Measurements from ENCODE around the gene SLAMF1.
"Not testable (repeated sequence)": the region's sequence is repeated elsewhere in the genome, so short reads cannot be mapped to it uniquely, and the experiment has no call there.

SLAMF1 gene

GRCh38 chr1:160639652-160640051 lies 7.2 kb downstream of the SLAMF1 start:
- DNase-seq: no peak

DNA sequence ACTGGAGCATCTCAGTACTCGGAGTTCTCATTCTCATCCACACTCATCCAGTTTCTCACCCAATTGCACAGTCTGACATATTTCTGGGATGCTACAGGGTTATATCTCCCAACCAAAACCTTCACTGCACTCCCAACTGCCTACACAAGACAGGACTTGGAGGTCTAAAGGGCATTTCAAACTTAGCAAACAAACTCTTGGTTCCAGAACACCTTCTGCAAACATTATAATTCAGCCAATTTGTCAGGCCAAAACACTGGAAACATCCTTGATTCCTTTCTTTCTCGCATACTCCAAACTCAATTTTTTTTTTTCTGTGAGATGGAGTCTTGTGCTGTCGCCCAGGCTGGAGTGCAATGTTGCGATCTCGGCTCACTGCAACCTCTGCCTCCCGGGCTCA lies 7.9 kb downstream of the SLAMF1 start:
- DNase-seq: no peak

DNA sequence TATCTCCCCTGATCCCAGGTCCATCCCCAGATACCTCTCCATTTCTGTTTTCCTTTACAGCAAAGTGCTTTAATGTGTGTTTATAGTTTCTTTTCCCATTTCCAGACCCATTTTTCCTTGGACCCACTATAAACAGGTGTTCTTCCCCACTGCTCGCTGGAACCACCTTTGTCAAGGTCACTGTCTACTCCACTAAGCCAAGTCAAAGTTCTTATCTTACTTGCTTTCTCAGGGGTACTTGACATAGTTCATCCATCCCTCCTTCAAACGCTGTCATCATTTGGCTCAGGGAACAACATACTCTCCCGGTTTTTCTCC lies 8.3 kb downstream of the SLAMF1 start:
- DNase-seq: no peak

DNA sequence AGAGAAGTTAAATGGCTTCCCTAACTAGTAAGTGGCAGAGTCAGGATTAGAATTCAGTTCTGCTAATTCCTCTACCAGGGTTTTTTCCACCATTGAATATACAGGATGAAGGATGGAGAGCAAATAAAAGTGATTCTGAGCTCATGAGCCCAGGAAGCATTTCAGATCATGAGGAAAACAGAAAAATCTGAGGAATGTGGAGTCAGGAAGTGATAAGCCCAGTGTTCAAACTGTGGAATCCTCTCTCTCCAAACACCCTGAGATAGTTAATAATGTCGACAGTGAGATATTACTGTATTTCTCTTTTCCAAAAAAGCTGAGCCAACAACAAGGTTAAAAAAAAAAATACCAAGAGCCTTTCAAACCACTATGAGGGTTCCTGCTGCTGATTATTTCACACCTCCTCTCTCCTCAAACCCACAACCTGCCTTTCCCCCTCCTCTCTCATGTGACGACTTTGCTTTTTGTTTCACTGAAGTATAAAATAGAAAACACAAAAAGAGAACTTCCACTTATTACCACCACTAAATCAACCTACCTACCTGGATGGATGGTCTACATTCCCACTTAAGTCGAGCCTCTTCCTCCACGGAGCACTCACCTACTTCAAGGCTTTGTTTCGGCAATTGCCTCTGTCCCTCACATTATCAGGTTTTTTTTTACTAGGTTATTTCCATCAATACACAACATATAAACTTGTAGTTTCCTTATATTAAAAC lies 8.9 kb downstream of the SLAMF1 start:
- no peak for DNase-seq

DNA sequence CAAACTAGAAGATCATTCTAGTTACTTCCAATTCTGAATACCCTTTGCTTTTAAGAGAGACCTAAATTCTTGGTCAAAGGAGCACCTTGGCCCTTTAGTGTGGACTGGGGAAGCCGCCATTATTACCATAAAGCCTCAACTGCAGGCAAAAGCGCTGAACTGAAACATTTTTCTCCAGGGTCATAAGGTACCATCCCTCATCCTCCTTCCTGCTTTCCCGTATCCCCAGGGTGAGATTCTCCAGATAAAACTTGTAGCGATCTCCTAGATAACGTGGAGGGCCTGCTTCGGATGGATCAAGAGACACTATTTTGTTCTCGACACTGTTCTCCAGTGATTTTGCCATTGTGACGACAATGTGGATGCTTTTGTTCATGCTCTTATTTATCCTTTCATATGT lies 9.8 kb downstream of the SLAMF1 start:
- no peak for DNase-seq

DNA sequence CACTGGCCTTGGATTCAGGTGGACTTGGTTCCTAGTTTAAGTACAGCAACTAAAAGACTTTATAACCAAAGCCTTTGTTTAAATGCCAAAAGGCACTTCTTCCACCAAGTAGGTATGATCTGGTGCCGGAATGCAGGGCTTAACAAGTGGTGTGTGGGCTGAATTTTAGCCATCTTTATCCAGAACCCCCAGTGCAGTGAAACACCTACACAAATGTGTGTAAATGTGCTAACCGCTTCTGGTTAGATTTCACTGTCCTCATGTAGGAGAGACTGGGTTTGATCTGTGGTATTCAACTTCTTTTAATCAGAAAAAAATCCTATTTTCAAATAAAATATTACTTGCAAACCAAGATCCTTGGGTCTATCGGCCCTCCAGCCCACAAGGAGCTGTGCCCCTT lies 10.3 kb downstream of the SLAMF1 start:
- DNase-seq: no peak

DNA sequence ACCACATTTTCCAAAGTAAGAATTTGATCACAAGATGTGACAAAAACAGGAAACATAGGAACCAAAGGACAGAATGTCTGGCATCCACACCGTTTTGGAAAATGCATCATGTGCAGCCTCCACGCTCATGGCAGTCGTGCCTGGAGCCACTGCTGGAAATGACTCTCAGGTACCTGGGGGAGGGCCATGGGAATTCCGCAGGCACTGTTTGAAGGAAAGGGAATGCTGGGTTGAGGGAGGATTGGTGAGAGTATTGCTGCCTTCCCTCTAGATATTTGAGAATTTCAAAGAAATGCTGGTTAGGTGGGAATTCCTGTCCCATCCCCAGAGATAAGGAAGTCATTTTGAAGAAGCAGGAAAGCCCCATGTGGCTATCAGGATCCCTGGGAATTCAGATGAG lies 10.8 kb downstream of the SLAMF1 start:
- no peak for DNase-seq

DNA sequence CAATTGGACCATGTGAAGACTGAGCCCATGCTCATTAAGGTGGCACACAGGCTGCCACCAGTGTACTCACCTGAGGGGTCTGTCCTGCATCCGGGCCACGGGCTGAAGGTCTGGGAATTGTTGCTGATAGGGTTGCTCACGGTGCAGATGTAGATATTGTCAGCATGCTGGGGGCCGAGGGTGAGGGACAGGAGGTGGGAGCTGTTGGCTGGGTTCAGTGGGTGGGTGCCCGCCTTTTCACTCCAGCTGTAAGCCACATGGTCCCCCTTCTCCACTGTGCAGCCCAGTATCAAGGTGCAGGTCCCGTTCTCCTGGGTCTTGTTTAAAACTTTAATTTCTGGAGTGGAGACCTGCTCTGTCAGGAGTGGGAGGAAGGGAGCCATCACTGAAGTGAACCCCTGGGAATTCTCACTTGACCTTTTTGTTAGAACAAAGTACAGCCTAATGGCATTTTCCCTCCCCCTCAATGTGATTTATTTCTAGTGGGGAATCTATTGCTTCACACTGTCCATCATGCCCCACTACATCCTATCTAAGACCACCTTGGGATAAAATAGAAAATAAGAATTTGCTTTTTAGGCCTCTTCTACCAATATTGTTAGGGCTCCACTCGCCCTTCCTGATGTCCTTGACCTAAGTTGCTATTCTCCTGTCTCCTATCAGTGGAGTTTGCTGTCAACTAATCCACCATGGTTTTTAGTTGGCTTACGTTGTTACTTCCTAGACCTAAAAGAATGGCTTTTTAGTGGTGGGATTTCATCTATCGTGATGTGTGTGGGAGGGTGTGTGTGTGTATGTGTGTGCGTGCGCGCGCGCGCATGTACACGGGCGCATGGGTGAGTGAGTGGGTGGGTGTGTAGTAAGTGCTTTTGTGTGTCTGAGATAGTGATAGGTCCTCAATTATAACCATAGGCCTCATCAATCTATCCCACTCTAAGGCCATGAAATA lies 12.0 kb downstream of the SLAMF1 start:
- DNase-seq: no peak

- DNase-seq: no peak
These were observed 13.4 kb downstream of the SLAMF1 start for GRCh38 chr1:160633330-160633903.

GRCh38 chr1:160631983-160632625 lies 14.7 kb downstream of the SLAMF1 start:
- DNase-seq: no peak

DNA sequence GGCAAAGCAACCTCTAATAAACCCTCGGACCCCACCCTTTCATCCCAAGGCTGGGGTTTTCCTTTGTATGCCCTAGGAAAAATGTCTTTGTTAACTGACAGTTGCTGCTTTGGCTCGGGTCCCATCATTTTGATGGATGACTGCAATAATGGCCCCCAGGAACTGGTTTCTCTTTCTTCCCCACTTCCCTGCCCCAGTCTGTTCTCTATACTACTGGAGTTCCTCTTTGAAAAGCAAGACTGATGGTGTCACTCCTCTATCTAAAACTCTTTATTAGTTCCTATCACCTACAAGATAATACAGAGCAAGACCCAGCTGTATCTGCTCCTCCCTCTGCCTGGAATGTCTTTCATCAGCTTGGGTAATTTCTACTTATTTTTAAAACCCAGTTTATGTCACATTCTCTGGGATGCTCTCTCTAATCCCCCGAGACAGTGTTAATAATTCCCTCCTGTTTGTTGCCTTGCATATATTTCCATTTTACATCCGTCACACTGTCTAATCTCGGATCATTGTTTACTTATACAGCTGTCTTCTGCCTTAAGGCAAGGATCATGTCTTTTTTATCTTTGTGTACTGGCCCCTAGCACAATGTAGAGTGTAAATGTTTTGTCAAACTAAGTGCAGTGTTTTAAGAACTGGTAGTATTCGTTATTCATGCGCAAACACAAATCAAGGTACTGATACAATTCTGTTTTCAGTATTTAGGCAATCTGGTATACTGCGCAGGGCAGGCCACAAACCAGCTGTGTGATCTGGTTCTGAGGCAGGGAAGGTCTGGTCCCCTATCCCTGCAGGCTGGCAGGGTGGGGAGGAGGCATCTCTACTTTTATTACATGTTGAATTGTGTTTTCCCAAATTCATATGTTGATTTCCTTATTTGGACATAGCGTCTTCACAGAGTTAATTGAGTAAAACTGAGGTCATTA lies 16.1 kb downstream of the SLAMF1 start:
- DNase-seq: peak; percentile 74

GRCh38 chr1:160629286-160630210 lies 17.3 kb downstream of the SLAMF1 start:
- peak; percentile 91 for DNase-seq

DNA sequence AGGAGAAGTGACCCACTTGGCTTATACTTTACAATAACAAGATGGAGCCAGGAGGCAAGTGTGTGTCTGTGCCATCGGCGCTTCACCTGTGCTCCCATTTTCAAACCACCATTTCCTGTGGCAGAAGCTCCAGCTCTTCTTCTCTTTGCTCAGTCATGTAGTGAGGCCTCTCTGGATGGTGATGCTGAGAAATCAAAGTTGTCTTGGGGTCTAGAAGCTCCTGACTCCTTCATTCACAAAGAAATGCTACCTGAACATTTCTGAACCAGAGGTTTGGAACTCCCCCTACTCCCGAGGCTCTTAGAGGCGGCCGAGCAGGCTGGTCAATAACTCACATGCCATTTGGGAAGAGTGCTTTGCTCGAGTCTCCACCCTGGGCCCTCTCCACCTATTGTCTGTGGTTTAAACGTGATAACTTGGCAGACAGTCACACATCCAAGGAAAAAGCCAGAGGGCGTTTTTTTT lies 18.0 kb downstream of the SLAMF1 start:
- no peak for DNase-seq

DNA sequence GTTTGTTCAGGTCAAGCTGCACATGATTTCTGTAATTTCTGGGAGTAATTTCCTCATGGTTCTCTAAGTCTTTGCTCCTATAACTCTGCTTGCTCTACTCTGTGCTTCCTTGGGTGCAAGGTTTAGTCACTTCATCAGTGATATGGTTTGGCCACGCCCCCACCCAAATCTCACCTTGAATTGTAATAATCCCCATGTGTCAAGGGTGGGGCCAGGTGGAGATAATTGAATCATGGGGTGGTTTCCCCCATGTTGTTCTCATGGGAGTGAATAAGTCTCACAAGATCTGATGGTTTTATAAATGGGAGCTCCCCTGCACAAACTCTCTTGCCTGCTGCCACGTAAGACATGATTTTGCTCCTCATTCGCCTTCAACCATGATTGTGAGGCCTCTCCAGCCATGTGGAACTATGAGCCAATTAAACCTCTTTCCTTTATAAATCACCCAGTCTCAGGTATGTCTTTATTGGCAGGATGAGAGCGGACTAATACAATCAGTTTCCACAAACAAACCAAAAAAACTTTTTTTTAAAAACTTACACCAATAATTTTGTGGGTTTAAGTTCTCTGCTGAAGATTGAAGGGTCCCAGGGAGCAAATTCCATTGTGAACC lies 19.1 kb downstream of the SLAMF1 start:
- DNase-seq: not testable (repeated sequence)

DNA sequence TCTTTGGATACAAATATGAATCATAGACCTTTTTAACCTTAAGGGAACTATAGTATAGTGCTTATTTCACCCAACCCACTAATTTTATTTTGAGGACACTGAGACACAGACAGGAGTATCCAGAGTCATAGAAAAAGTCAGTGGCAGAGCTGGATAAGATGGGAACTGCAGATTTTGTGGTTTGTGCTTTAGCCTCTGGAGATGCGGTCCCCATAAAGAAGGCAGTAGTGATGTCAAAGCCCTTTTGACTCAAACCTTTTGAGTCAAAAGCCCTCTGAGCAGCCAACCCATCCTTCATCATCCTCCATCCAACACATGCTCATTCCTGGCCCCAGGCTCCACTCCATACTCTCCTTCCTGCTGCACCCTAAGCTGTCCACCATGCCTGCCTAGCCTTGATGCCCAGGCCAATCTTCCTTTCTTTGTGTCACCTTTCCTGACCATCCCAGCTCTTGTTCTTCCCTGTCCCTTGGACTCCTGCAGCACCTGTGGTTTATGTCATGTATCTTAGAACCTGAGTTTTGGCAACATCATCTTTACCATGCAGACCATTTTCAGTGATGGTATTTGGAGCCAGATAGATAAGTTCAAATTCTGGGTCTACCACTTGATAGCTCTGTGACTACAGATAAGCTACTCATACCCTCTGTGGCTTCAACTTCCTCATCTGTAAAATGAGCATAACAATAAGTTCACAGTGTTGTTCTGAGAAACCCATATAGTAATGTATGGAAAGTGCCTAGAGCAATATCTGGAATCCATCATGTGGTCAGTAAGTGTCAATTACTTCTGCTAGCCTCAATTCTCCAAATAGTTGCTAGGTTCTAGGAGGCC lies 20.1 kb downstream of the SLAMF1 start:
- DNase-seq: peak; percentile 49

GRCh38 chr1:160625725-160626498 lies 20.9 kb downstream of the SLAMF1 start:
- peak; percentile 76 for DNase-seq

DNA sequence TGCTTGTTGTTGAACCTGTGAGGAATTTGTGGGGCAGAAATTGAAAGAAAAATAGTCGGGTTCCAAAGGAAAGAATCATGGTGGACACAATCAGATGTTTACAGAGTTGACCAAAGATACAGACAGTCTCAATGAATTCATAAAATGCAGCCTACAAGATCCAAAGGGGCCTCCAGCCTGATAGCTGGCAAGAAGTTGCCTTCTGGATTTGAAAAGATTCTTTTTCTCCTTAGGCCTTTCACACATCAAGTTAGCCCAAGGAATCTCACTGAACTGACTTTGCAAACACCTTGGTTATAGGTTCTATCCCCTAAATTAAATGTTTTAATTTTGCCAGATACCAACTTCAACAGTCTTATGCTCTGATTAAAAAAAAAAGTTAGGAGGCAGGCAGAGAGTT lies 21.5 kb downstream of the SLAMF1 start:
- no peak for DNase-seq

DNA sequence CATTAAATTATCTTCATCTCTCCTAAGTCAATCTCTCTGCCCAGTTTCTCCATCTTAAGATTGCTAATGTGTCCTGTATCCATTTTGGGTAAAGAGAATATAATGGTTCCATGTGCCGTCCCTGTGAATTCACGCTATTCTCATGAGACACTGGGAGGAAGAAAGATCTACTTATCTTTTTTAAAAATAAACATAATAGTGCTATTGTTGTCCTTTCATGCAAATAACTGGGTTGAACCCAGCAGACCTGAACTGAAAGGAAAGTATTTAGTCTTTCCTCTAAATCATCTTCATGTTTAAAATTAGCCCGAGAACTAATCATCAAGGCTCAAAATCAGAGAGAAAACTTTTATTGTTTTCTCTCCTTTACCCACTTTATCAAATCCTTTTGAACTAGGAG lies 22.4 kb downstream of the SLAMF1 start:
- DNase-seq: no peak

DNA sequence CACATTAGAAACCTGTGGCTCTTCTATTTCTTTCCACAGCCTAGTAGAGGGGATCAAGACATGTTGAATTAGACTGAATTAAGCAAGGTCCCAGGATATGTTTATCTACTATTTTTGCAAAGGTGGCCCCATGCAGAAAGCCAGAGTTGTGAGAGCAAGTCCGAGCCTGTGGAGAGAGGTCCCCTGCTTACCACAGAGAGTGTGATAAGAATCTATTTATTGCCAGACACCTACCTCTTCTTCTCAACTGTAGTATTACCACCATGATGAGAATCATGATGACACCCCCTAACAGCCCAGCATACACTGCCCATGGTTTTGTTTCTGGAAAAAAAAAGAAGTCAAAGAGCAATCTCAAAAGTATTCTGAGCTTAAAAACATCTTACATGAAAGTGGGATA lies 23.0 kb downstream of the SLAMF1 start:
- no peak for DNase-seq
